Limb (tissue), 2 donors: ENCODE data around the gene FLYWCH1.

Experiments
- DNase-seq, 2 donors: peaks; one replicate each; pipeline ENCODE4 v3.0.0-alpha.2; 2016; ENCODE audit errors: extremely low spot score in 2 of 2

Gene FLYWCH1

DNA sequence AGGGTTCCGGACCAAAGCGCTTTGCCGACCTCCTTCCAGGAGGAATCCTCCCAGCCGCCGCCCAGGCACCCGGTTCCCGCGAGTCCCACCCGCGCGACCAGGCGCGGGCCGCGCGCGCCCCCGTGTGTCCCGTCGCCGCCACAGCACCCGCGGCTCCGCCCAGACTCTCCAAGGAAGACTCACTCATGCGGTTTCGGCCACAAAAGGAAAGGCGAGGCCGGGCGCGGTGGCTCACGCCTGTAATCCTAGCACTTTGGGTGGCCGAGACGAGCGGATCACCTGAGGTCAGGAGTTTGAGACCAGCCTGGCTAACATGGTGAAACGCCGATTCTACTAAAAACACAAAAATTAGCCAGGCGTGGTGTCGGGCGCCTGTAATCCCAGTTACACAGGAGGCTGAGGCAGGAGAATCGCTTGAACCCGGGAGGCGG is 72.0 kb downstream of the FLYWCH1 start:
- peak; percentile 65 to 92 for DNase-seq

DNA sequence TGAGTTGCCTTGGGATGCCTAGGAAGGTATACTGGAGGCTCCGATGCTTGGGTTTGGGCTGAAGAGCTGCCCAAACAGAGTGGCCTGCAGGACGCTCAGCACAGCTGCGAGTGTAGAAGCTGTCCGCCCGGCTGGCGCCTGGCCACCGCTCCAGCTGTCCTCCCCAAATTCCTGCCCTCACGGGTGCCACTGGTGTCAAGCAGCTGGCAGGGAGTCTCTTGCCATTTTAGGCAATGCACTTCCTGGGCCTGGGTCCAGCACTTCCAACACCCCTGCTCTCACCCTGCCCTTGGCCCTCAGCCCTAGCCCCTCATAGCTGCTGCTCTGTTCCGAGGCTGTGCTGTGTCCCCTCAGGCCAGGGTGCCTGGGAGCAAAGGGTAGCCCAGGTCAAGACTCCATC is 73.7 kb downstream of the FLYWCH1 start:
- peak in 1 of 2 donors; percentile 63 for DNase-seq

DNA sequence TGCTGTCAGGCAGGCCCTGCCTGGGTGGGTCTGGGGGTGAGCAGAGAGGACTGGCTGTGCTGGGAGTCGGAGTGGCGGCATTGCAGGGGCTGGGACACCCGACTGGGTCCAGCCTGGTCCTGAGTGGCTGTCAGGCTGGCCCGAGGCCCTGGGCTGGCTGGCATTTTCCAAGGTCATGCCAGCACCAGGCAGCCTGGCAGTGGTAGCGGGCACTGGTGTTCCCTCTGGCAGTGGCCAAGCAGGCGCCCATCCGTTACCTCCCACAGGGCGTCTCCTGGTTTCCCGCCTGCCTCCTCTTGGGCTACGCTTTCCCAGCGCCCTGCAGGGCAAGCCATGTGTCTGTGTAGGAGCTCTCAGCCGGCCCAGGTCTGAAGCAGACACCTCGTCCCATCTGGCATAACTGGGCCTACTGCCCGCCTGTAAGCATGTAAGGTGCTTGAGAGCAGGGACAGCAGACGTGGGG is 74.2 kb downstream of the FLYWCH1 start:
- no peak for DNase-seq

DNA sequence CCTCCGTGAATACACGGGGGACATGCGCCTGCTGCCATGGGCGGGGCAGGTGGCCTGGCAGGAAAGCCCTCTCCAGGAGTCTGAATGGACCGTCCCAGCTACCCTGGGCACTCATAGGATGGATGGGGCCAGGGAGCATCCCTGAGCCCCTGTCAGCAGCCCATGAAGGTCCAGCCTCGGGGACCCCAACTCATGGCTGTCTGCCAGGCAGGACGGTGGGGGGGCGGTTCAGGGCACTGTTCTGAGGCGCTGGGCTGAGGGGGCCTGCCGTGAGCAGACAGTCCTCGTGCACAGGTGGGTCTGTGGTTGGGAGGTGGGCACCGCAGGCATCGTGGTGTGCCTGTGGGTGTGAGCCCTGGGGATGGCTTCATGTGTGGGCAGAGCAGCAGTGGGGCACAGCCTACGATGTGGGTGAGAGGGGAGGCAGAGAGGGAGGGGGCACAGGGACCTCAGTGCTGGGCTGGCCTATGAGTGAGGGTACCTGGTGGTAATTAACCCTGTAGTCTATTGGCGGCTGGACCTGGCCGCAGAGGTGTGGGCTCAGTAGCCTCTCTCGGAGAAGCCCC is 75.0 kb downstream of the FLYWCH1 start:
- DNase-seq: no peak

DNA sequence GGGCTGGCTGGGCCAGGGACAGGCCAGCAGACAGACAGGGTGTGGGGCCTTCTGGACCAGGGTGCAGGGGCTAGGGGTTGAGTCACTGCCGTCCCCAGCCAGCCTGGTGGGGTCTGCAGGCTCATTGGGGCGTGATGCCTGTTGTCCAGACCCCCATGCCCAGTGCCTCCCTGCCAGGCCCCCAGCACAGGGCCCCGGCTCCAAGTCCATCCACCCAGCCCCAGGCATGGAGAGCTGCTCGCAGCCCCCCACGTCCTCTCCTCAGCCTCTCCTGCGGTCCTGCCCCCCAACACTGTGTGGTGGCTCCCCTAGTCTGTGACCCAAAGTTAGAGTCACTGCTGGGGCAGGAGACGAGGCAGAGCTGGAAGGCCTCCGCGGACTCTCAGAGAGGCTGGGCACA is 75.6 kb downstream of the FLYWCH1 start:
- no peak for DNase-seq

DNA sequence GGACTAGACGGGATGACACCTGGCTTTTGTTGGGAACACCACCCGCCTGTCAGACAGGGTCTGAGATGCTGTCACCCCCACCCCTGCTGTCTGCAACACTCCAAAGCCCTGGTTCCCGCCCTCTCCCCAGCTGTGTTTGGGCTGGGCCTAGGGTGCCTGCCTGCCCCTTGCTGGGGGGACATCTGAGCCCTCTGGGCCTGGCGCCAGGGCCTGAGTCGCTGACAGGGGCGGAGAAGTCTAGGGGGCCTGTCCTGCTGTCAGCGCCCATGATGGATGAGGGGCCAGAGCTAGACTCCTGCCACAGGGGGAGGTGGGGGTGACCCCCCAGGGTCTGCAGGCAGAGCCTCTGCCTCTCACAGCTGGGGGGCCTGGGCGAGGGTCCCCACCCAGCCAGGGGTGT is 76.1 kb downstream of the FLYWCH1 start:
- DNase-seq: peak; percentile 75 to 78

DNA sequence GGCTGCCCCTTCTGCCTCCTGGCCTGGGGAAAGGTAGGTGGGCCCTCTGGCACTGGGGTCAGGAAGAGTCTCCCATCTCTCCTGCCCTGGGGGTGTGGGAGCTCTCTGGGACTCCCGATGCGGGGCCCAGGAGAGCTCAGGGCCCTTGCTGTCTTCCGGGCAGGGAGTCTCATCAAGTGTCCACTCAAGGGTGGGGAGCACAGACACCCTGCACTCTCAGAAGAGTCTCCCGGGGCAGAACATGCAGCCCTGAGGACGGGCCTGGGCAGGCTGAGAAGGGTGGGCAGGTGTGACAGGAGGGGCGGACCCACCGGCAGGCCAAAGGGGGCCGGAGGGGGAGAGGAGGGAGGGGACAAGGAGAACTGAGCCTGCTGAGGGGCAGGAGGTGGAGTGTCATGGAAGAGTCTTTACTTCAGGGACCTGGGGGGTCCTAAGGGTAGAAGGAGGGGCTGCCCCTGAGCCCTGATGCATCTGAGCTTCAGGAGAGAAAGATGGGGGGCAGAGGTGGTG is 76.9 kb downstream of the FLYWCH1 start:
- DNase-seq: no peak

DNA sequence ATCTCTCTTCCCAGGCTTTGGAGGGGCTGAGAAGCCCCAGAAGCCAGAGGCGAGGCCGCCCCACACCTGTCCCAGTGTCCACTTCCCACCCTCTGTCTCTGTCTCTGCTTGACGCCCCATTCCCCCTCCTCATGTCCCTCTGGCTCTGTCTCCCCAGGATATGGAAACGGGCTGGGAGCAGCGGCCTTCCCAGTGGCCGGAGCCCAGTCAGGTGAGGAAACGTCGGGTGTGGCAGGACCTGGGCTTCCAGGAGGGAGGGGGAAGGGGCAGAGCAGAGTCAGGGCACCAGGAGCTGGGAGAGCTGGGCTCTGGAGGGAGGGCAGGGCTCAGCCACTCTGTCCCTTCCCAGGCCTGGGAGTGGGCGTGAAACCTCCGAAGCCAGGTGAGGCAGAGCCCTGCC is 79.2 kb downstream of the FLYWCH1 start:
- no peak for DNase-seq

DNA sequence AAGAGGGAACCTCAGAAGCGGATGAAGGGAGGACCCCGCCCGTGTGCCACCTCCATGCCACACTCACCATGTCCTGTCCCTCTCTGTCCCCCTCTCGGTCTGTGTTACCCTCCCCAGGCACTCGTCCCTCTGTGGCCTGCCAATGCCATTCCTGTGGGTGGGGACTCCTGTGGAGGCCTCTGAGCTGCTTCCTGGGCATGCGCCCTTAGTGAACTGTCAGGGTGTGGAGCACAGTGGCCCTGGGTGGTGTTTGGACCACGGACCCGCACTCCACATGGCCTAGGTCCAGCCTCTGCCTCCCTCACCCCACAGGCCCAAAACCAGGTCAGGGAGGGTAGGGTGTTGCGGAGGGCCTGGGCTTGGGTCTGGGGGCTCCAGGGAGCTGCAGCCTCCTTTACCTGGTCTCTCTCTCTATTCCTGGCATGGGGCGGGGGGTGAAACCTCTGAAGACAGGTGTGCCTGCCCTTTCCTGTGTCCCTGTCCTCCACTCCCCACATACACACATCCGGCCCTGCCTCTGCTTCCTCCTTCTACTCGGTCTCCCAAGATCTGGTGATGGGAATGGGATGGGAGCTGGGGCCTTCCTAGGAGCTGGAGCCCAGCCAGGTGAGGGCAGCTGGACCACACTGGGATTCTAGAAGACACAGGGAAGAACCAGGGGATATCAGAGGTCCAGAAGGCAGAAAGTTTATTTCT is 80.0 kb downstream of the FLYWCH1 start:
- DNase-seq: no peak

DNA sequence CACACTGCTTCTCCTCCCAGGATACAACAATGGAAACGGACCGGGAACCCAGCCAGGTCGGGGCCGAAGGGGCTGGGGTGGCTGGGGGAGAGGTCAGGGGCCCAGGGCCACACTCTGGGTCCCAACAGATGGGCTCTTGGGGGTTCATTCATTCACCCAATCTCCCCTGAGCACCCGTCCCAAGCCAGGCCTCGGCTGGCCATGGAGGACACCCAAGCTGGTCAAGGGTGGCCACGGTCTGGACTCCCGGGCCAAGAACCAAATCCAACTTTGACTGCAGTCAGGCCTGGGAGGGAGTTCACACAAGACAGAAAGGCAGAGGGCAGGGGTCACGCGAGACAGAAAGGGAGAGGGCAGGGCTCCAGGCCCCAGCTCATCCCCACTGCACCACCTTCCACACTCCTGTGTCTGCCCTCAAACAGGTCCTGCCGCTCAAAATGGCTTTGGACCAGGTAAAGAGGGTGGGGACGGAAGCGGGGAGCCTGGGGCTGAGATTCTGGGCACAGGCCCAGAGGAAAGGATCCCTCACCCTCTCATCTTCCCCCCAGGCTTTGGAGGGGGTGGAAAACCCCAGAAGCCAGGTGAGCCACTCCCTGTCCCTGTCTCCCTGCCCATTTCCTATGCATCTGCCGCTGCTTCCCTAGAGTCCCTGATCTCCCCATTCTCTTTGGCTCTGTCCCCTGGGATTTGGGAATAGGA is 80.8 kb downstream of the FLYWCH1 start:
- DNase-seq: no peak

DNA sequence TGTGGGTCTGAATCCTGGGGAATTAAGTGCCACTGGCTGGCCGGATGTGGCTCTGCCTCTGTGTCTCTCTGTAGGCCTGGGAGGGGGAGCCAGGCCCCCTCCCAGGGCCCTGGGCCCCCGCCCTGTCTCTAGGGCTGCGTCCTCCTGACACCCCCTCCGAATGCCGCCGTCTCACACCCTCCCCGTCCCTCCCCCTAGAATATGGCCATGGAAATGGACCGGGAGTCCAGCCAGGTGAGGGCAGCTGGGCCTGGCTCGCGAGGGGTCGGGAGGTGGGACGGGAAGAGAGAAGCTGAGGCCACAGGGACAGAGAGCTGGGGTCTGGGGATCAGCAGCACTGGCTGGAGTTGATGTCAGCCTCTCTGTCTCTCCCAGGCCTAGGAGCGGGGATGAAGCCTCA is 84.6 kb downstream of the FLYWCH1 start:
- DNase-seq: no peak

DNA sequence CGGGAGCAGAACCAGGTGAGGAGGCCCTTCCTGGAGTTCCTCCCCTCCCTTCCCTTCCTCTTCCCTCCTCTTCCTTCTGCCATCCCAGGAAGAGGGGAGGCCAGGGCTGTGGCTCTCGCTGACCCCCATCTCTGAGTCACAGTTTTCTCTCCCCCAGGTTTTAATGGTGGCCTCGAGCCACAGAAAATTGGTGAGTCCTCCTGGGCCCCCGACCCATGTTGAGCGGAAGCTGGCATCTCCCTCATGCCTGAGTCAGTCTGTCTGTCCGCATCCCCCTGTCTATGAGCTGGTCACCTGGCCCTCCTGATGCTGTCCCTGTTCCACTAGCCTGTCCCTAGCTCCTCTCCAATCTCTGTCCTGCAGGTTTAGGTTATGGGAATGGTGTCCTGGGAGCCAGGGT is 88.2 kb downstream of the FLYWCH1 start:
- DNase-seq: no peak

DNA sequence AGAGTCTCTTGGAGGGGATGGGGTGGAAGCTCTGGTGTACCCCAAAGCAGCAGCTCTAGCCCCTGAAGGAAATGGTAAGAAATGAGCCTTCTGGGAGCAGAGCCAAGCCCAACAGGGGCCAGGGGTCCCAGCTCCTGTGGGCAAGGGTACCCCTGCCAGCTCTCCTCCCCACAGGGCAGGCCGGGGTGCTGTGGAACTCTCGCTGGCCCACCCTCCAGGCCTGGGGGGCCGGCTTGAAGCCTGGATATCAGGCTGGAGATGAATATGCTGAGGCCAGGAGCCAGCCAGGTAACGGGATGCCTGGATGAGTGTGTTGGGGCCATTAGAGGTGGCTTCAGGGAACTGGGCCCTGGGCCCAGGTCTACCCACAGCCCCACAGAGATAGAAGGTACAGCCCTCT is 88.8 kb downstream of the FLYWCH1 start:
- no peak for DNase-seq
